Upper lobe of left lung (tissue), 4 donors: Measurements from ENCODE around the gene PRKG1.

Experiments used
- POLR2AphosphoS5 ChIP-seq, 2 donors: sonication (generic); formaldehyde crosslinking; IDR thresholded peaks; one replicate each; pipeline ENCODE4 v1.5.1; 2017; ENCODE audit warnings: antibody characterized with exemption in 2 of 2
- TF ChIP-seq, protein P1 (sequence below), 6 experiments: fragments of 450-650 bp in 4 of 6; fragments of 200-600 bp in 2 of 6; sonication (generic) in 2 of 6; IDR thresholded peaks; one replicate each; pipeline ENCODE4 v1.5.1; 2016 to 2019; ENCODE audit warnings: antibody characterized with exemption in 6 of 6

GRCh38 chr10:51620131-51620530, 545.8 kb downstream of the PRKG1 start:
- TF ChIP-seq, protein P1, sequence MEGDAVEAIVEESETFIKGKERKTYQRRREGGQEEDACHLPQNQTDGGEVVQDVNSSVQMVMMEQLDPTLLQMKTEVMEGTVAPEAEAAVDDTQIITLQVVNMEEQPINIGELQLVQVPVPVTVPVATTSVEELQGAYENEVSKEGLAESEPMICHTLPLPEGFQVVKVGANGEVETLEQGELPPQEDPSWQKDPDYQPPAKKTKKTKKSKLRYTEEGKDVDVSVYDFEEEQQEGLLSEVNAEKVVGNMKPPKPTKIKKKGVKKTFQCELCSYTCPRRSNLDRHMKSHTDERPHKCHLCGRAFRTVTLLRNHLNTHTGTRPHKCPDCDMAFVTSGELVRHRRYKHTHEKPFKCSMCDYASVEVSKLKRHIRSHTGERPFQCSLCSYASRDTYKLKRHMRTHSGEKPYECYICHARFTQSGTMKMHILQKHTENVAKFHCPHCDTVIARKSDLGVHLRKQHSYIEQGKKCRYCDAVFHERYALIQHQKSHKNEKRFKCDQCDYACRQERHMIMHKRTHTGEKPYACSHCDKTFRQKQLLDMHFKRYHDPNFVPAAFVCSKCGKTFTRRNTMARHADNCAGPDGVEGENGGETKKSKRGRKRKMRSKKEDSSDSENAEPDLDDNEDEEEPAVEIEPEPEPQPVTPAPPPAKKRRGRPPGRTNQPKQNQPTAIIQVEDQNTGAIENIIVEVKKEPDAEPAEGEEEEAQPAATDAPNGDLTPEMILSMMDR (IDR thresholded peaks at IDR 0.05), result no peak
- no peak for TF ChIP-seq POLR2AphosphoS5 (IDR thresholded peaks at IDR 0.05)
